HFFc6 (cell line): ENCODE measurements around the gene RBP5. TPM values are rescaled to one million over a fixed set of nuclear protein-coding genes. Genes with fewer than 3 reads are reported as not detected.

ENCODE experiments used
- DNase-seq: peaks from one replicate; pipeline ENCODE4 v3.0.0-alpha.2; 2018
- H3K27ac Mint-ChIP-seq: 2 replicates; pipeline ENCODE4 v1.8.0; 2020; ENCODE audit warnings: mild to moderate bottlenecking, mixed read lengths
- H3K27me3 Mint-ChIP-seq: 2 replicates; pipeline ENCODE4 v1.8.0; 2021; ENCODE audit warnings: mild to moderate bottlenecking, moderate library complexity, mixed read lengths; ENCODE audit not compliant: insufficient read depth
- H3K36me3 Mint-ChIP-seq: 2 replicates; pipeline ENCODE4 v1.8.0; 2021; ENCODE audit warnings: low read depth, mixed read lengths
- H3K4me1 Mint-ChIP-seq: 2 replicates; pipeline ENCODE4 v1.8.0; 2020; ENCODE audit warnings: low read depth, mixed read lengths
- H3K4me3 Mint-ChIP-seq: 2 replicates; pipeline ENCODE4 v1.8.0; 2020; ENCODE audit warnings: mild to moderate bottlenecking, moderate library complexity, mixed read lengths
- H3K9me3 Mint-ChIP-seq: 2 replicates; pipeline ENCODE4 v1.8.0; 2020; ENCODE audit warnings: mild to moderate bottlenecking, mixed read lengths
- CTCF ChIP-seq: fragments of 200-600 bp; sonication (generic); IDR thresholded peaks from 2 replicates; pipeline ENCODE4 v1.5.0; 2021; ENCODE audit warnings: antibody characterized with exemption, mild to moderate bottlenecking
- long read RNA-seq: library from polyadenylated mRNA; unstranded; transcript quantifications from one replicate; pipeline ENCODE4 v2.0.0, GENCODE V29; 2019
- total RNA-seq, 6 experiments: library from RNA; stranded (reverse); fragmentation: NEBNext Ultra II Directional; extraction: Animal tissue kit (Norgen Biotek cat#: 25700); gene quantifications; 2 replicates in 1 of 6; 3 replicates in 5 of 6; pipeline ENCODE4 v1.2.3, GENCODE V29; 2021

RBP5 gene
- total RNA-seq: not detected
- long read RNA-seq, partial matches to known transcripts: 0 of 1 reads
- long read RNA-seq, other reads (novel, unspliced or antisense): 1 of 1 reads

GRCh38 chr12:7128681-7129286 lies at the start of gene RBP5:
TSS of gene RBP5 (minus strand) at chr12:7128889. CDS start at chr12:7128775, 114 bp downstream.
- Mint-ChIP-seq H3K27me3 (peaks cover 3% of the 10 kb centered on the region), H3K4me1 (peaks cover 17% of the 10 kb centered on the region), H3K36me3 (no peaks in the 10 kb centered on the region; the same call in 1 of the 2 replicates), H3K27ac (peak within 1 kb of the TSS; percentile 26; the same call in 1 of the 2 replicates), H3K9me3 (no peaks in the 10 kb centered on the region), H3K4me3 (peak within 1 kb of the TSS; percentile 86)
- no peak for DNase-seq
- no peak for TF ChIP-seq CTCF

- no peaks in the 10 kb centered on the region; the same call in 1 of the 2 replicates for H3K27me3 Mint-ChIP-seq
- TF ChIP-seq CTCF: no peak
- H3K36me3 Mint-ChIP-seq: no peaks in the 10 kb centered on the region
- no peak overlapping the region for H3K4me3 Mint-ChIP-seq
- H3K4me1 Mint-ChIP-seq: peaks cover 29% of the 10 kb centered on the region
- H3K9me3 Mint-ChIP-seq: peaks cover 6% of the 10 kb centered on the region; the same call in 1 of the 2 replicates
- no peak for DNase-seq
- H3K27ac Mint-ChIP-seq: no peak overlapping the region
Measured at GRCh38 chr12:7178481-7178880, 49.8 kb upstream of the RBP5 start.

GRCh38 chr12:7176595-7176994 lies 47.9 kb upstream of the RBP5 start:
- TF ChIP-seq CTCF: no peak
- H3K27ac Mint-ChIP-seq: no peak overlapping the region
- peaks cover 24% of the 10 kb centered on the region for H3K9me3 Mint-ChIP-seq
- H3K27me3 Mint-ChIP-seq: no peaks in the 10 kb centered on the region; the same call in 1 of the 2 replicates
- H3K4me3 Mint-ChIP-seq: no peak overlapping the region
- no peak for DNase-seq
- no peaks in the 10 kb centered on the region for H3K36me3 Mint-ChIP-seq
- H3K4me1 Mint-ChIP-seq: peaks cover 29% of the 10 kb centered on the region

GRCh38 chr12:7175493-7175892 lies 46.8 kb upstream of the RBP5 start:
- peaks cover 35% of the 10 kb centered on the region for H3K9me3 Mint-ChIP-seq
- peak; percentile 62 for DNase-seq

GRCh38 chr12:7171854-7172253 lies 43.2 kb upstream of the RBP5 start:
- no peak for DNase-seq
- H3K9me3 Mint-ChIP-seq: peaks cover 71% of the 10 kb centered on the region
- H3K4me3 Mint-ChIP-seq: no peak overlapping the region
- H3K36me3 Mint-ChIP-seq: peaks cover 33% of the 10 kb centered on the region
- H3K4me1 Mint-ChIP-seq: peaks cover 18% of the 10 kb centered on the region
- no peak for TF ChIP-seq CTCF
- H3K27me3 Mint-ChIP-seq: no peaks in the 10 kb centered on the region; the same call in 1 of the 2 replicates
- H3K27ac Mint-ChIP-seq: no peak overlapping the region

More at GRCh38 chr12:7175493-7175892, 46.8 kb upstream of the RBP5 start:
- no peak for TF ChIP-seq CTCF
- H3K4me3 Mint-ChIP-seq: 0 out of 2 replicates have a peak overlapping the region, but pooled peaks have one; percentile 10
- H3K4me1 Mint-ChIP-seq: peaks cover 20% of the 10 kb centered on the region
- H3K36me3 Mint-ChIP-seq: peaks cover 3% of the 10 kb centered on the region; the same call in 1 of the 2 replicates
- H3K27ac Mint-ChIP-seq: peak overlapping the region; percentile 76
- no peaks in the 10 kb centered on the region; the same call in 1 of the 2 replicates for H3K27me3 Mint-ChIP-seq
